SK-N-SH (cell line): Measurements from ENCODE around the gene RABGGTA. TPM values are rescaled to one million over a fixed set of nuclear protein-coding genes. Genes with fewer than 3 reads are reported as not detected.

Source experiments
- CTCF ChIA-PET: fragments of 300-600, 350-600 bp; formaldehyde crosslinking; extraction: SDS; loops from one replicate; lab custom pipeline; 2021; lab: Yijun Ruan, JAX
- POLR2A ChIA-PET: fragments of 350-600 bp; sonication (Branson Sonifier 250); formaldehyde crosslinking; extraction: SDS; loops from one replicate; lab custom pipeline; 2020; ENCODE audit warnings: antibody characterized with exemption, inconsistent platforms; lab: Yijun Ruan, JAX
- DNase-seq: peaks from one replicate; pipeline ENCODE4 v3.0.0; 2012
- H2AFZ ChIP-seq: fragments of 200-600 bp; sonication (generic); 2 replicates; pipeline ENCODE4 v1.8.1; 2016; ENCODE audit warnings: antibody characterized with exemption, mild to moderate bottlenecking, low read depth
- H3F3A ChIP-seq: fragments of 200-600 bp; sonication (generic); replicated peaks from 2 replicates; pipeline ENCODE3; 2016; ENCODE audit warnings: antibody characterized with exemption, mild to moderate bottlenecking; ENCODE audit not compliant: insufficient read depth
- H3K27ac ChIP-seq, 2 experiments: fragments of 200-500 bp in 1 of 2; fragments of 200-600 bp in 1 of 2; sonication (Bioruptor generic) in 1 of 2; sonication (generic), shearing (Covaris generic) in 1 of 2; 2 replicates each; pipeline versions ENCODE4 v1.5.1 to v1.6.1; 2014 to 2016; ENCODE audit warnings: low read depth in 2 of 2, inconsistent platforms in 1 of 2, low read length in 1 of 2, mild to moderate bottlenecking in 1 of 2, mixed read lengths in 1 of 2
- H3K27me3 ChIP-seq: fragments of 200-600 bp; sonication (generic), shearing (Covaris generic); 2 replicates; pipeline ENCODE4 v1.6.1; 2016; ENCODE audit warnings: mixed run types; ENCODE audit not compliant: insufficient read depth
- H3K36me3 ChIP-seq, 2 experiments: fragments of 200-500 bp in 1 of 2; fragments of 200-600 bp in 1 of 2; sonication (Bioruptor generic) in 1 of 2; sonication (generic) in 1 of 2; replicated peaks in 1 of 2; 2 replicates each; pipeline versions ENCODE3 to v1.5.1; 2014 to 2016; ENCODE audit warnings: low read length in 1 of 2, mild to moderate bottlenecking in 1 of 2; ENCODE audit not compliant: insufficient read depth in 2 of 2, control insufficient read depth in 1 of 2
- H3K4me1 ChIP-seq, 2 experiments: fragments of 200-500 bp in 1 of 2; fragments of 200-600 bp in 1 of 2; sonication (Bioruptor generic) in 1 of 2; sonication (generic), shearing (Covaris generic) in 1 of 2; 2 replicates each; pipeline versions ENCODE4 v1.5.1 to v1.6.1; 2014 to 2016; ENCODE audit warnings: low read depth in 1 of 2, low read length in 1 of 2, mixed run types in 1 of 2; ENCODE audit not compliant: insufficient read depth in 2 of 2, control insufficient read depth in 1 of 2
- H3K4me2 ChIP-seq: fragments of 200-600 bp; sonication (generic), shearing (Covaris generic); 2 replicates; pipeline ENCODE4 v1.6.1; 2017; ENCODE audit warnings: mixed run types
- H3K4me3 ChIP-seq, 2 experiments: fragments of 200-500 bp in 1 of 2; fragments of 200-600 bp in 1 of 2; sonication (Bioruptor generic) in 1 of 2; sonication (generic), shearing (Covaris generic) in 1 of 2; 2 replicates each; pipeline versions ENCODE4 v1.5.1 to v1.8.1; 2014 to 2016; ENCODE audit warnings: low read depth in 2 of 2, inconsistent platforms in 1 of 2, low read length in 1 of 2, mild to moderate bottlenecking in 1 of 2, mixed read lengths in 1 of 2, moderate library complexity in 1 of 2
- H3K79me2 ChIP-seq: fragments of 200-600 bp; sonication (generic); 2 replicates; pipeline ENCODE4 v1.8.1; 2017; ENCODE audit warnings: mild to moderate bottlenecking; ENCODE audit not compliant: insufficient read depth
- H3K9ac ChIP-seq: fragments of 200-600 bp; sonication (generic); 2 replicates; pipeline ENCODE4 v1.6.1; 2017; ENCODE audit warnings: mixed run types
- H3K9me2 ChIP-seq: fragments of 200-600 bp; sonication (generic); 2 replicates; pipeline ENCODE4 v1.6.1; 2017; ENCODE audit warnings: mixed run types
- H3K9me3 ChIP-seq: fragments of 200-600 bp; sonication (generic); 2 replicates; pipeline ENCODE4 v1.6.1; 2017; ENCODE audit warnings: mixed run types, mild to moderate bottlenecking, moderate library complexity
- H4K20me1 ChIP-seq: fragments of 200-600 bp; sonication (generic); 2 replicates; pipeline ENCODE4 v1.6.1; 2017; ENCODE audit warnings: mild to moderate bottlenecking, mixed run types; ENCODE audit not compliant: insufficient read depth
- ELF1 ChIP-seq: IDR thresholded peaks from 2 replicates; pipeline ENCODE4 v1.4.0; 2012
- EP300 ChIP-seq, 2 experiments: IDR thresholded peaks; 2 replicates each; pipeline versions ENCODE4 v1.4.0 to v1.6.1; 2012; ENCODE audit warnings: borderline replicate concordance in 1 of 2, low read depth in 1 of 2, low read length in 1 of 2
- FOSL2 ChIP-seq: IDR thresholded peaks from 2 replicates; pipeline ENCODE4 v1.4.0; 2012; ENCODE audit warnings: low read depth, mild to moderate bottlenecking, moderate library complexity, borderline replicate concordance
- FOXJ3 ChIP-seq: sonication (generic); formaldehyde crosslinking; IDR thresholded peaks from 2 replicates; pipeline ENCODE4 v1.5.1; 2020; ENCODE audit warnings: mild to moderate bottlenecking, missing genetic modification reagents
- FOXM1 ChIP-seq: IDR thresholded peaks from 2 replicates; pipeline ENCODE4 v1.4.0; 2012; ENCODE audit warnings: low read depth, mild to moderate bottlenecking
- JUND ChIP-seq: IDR thresholded peaks from 2 replicates; pipeline ENCODE4 v1.4.0; 2012
- MEF2A ChIP-seq: IDR thresholded peaks from 2 replicates; pipeline ENCODE4 v1.4.0; 2012; ENCODE audit warnings: low read depth, borderline replicate concordance
- MXI1 ChIP-seq: IDR thresholded peaks from 2 replicates; pipeline ENCODE4 v1.6.1; 2012; ENCODE audit warnings: mild to moderate bottlenecking, low read depth, low read length, improper control_type of control experiment
- NFIC ChIP-seq: IDR thresholded peaks from 2 replicates; pipeline ENCODE4 v1.4.0; 2012; ENCODE audit warnings: borderline replicate concordance
- RAD21 ChIP-seq: IDR thresholded peaks from 2 replicates; pipeline ENCODE4 v1.6.1; 2012; ENCODE audit warnings: mild to moderate bottlenecking, low read length
- RFX5 ChIP-seq: IDR thresholded peaks from 2 replicates; pipeline ENCODE4 v1.6.1; 2012; ENCODE audit warnings: mild to moderate bottlenecking, improper control_type of control experiment, low read length
- RXRA ChIP-seq: IDR thresholded peaks from 2 replicates; pipeline ENCODE4 v1.4.0; 2012; ENCODE audit warnings: low read depth, mild to moderate bottlenecking, borderline replicate concordance
- SMC3 ChIP-seq: IDR thresholded peaks from 2 replicates; pipeline ENCODE4 v1.6.1; 2012; ENCODE audit warnings: low read depth, low read length, improper control_type of control experiment
- TAF1 ChIP-seq: IDR thresholded peaks from 2 replicates; pipeline ENCODE4 v1.6.1; 2012; ENCODE audit warnings: low read depth, mild to moderate bottlenecking, low read length, moderate library complexity, borderline replicate concordance
- TCF12 ChIP-seq: IDR thresholded peaks from 2 replicates; pipeline ENCODE4 v1.4.0; 2012
- YY1 ChIP-seq: IDR thresholded peaks from 2 replicates; pipeline ENCODE4 v1.4.0; 2012; ENCODE audit warnings: low read depth, mild to moderate bottlenecking
- WGBS: methylation state at CpG from one replicate; pipeline ENCODE4 v1.1.6; 2017; ENCODE audit warnings: low lambda C conversion rate; 5-methylcytosine and 5-hydroxymethylcytosine counted together
- polyA plus RNA-seq, 3 experiments: library from polyadenylated mRNA; depleted of rRNA; stranded (reverse); fragments of >200 nt; gene quantifications; 2 replicates each; pipeline ENCODE4 v1.2.3, GENCODE V29; 2012
- TF ChIP-seq, protein P1 (sequence below): fragments of 200-600 bp; sonication (generic); IDR thresholded peaks from 2 replicates; pipeline ENCODE4 v1.6.1; 2017; ENCODE audit warnings: antibody characterized with exemption, mild to moderate bottlenecking, moderate library complexity
- TF ChIP-seq, protein P2 (sequence below): IDR thresholded peaks from 2 replicates; pipeline ENCODE4 v1.6.1; 2012; ENCODE audit warnings: mild to moderate bottlenecking, low read depth, low read length, moderate library complexity
- TF ChIP-seq, protein P3 (sequence below): IDR thresholded peaks from 2 replicates; pipeline ENCODE4; 2012
- TF ChIP-seq, protein P4 (sequence below): fragments of 150-350 bp; IDR thresholded peaks from 2 replicates; pipeline ENCODE4 v1.6.1; 2017; ENCODE audit warnings: antibody characterized with exemption, low read length, low read depth, borderline replicate concordance

RABGGTA gene
- polyA plus RNA-seq, 1 of the 3 experiments (the other 2 are of a cell fraction) = 59.4 TPM

DNA sequence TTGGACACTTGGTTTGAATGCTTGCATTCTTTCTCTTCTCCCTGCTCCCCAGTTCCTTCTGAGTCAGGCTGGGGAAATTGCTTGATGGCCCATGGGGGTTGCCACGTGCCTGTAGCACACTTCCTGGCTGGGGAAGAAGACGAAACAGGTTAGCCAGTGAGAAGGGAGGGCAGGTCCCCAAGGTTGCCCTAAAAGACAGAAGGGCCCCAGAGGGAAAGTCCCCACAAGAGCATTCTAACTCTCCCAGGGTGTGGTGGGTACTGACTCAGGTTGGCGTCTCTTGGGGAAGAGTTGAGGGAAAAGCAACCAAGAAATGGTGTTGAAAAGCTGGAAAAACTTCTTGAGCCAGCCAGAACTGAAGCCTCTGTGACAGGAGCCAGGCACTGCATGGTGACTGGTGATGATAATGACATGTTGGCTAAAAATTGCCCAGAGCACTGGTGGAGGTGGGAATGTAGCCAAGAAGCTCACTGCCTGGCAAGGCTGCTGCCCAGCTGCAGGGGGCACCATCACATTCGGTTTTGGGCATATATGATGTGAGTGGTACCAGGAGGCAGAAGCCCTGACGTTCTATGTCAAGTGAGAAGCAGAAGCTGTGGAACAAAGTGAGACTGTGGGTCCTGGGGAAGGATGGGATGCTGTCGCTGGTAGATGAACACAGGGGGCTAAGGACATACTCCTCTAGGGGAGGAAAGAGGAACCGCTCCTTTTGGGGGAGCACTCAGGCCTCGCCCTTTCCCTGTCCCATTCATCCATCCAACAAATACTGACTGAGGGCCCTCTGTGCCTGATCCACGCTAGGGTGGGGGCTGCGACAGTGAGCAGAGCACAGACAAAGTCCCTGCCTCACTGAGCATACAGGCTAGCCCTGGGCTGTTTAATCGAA lies 8.1 kb upstream of the RABGGTA start:
- Histone ChIP-seq H3F3A (no peaks in the 10 kb centered on the region), H3K27ac (no peak overlapping the region), H3K9me2 (no peaks in the 10 kb centered on the region), H3K9me3 (no peaks in the 10 kb centered on the region), H4K20me1 (no peaks in the 10 kb centered on the region), H3K4me1 (peaks cover 0 to 10% of the 10 kb centered on the region in 2 experiments; a peak in 1 of 4 replicates), H3K27me3 (no peaks in the 10 kb centered on the region), H3K36me3 (no peaks in the 10 kb centered on the region), H3K9ac (no peak overlapping the region), H3K4me3 (no peak overlapping the region), H2AFZ (no peak overlapping the region), H3K4me2 (no peak overlapping the region), H3K79me2 (no peaks in the 10 kb centered on the region)
- ChIA-PET CTCF (interaction anchor here (0.7 to 8.9 kb wide), 16 partner anchors 9 to 157 kb away, joined by 3 to 87 read pairs (median 5); partner anchors contain the start of genes CIDEB, DHRS1, NOP9 and TINF2), POLR2A (interaction anchor here (0.8 to 1.5 kb wide), 2 partner anchors 8 to 37 kb away, joined by 3 read pairs; partner anchors contain the start of genes RABGGTA and TINF2)
- peak; percentile 67 for DNase-seq
- 59% methylated on average over 11 of the region's 11 CpGs for WGBS
- TF ChIP-seq TAF1 = no peak
- TF ChIP-seq MXI1 = peak; percentile 55; the same call in 1 of the 2 replicates
- no peak for TF ChIP-seq FOXJ3 (CRISPR knock-in tag)
- no peak for TF ChIP-seq RXRA
- TF ChIP-seq MEF2A = no peak
- TF ChIP-seq YY1 = no peak
- TF ChIP-seq RAD21 = peak; percentile 60
- TF ChIP-seq EP300 (IDR thresholded peaks at IDR 0.05; ENCODE audit: borderline replicate concordance in 1 of 2, low read depth in 1 of 2, low read length in 1 of 2) = no peak; a peak in 1 of 4 replicates
- TF ChIP-seq SMC3 = peak; percentile 36; the same call in 1 of the 2 replicates
- TF ChIP-seq, protein P1, sequence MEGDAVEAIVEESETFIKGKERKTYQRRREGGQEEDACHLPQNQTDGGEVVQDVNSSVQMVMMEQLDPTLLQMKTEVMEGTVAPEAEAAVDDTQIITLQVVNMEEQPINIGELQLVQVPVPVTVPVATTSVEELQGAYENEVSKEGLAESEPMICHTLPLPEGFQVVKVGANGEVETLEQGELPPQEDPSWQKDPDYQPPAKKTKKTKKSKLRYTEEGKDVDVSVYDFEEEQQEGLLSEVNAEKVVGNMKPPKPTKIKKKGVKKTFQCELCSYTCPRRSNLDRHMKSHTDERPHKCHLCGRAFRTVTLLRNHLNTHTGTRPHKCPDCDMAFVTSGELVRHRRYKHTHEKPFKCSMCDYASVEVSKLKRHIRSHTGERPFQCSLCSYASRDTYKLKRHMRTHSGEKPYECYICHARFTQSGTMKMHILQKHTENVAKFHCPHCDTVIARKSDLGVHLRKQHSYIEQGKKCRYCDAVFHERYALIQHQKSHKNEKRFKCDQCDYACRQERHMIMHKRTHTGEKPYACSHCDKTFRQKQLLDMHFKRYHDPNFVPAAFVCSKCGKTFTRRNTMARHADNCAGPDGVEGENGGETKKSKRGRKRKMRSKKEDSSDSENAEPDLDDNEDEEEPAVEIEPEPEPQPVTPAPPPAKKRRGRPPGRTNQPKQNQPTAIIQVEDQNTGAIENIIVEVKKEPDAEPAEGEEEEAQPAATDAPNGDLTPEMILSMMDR = peak; percentile 47
- TF ChIP-seq ELF1 = no peak
- peak; percentile 40; the same call in 1 of the 2 replicates for TF ChIP-seq NFIC
- peak; percentile 94 for TF ChIP-seq RFX5

DNA sequence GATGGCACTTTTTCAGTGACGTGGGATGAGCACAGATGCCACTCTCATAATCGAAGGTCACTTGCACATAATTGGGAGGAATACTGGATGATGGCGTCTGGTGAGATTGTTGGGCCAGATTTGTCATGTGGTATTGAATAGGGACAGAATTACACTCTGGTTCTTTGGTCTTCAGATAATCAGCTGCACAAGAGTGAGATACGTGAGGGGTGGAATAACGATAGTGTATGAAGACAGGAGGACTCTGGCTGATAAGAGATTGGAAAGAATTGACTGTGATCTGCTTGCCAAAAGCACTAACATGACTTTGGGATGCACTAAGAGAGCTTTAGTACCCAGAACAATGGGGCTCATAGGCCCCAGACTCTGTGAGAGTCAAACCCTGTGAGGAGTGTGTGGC lies 7.0 kb upstream of the RABGGTA start:
- 89% methylated on average over 5 of the region's 5 CpGs for WGBS
- Histone ChIP-seq H2AFZ (no peak overlapping the region), H3K27me3 (no peaks in the 10 kb centered on the region), H3K27ac (no peak overlapping the region), H3K4me2 (no peak overlapping the region), H3K79me2 (no peaks in the 10 kb centered on the region), H4K20me1 (no peaks in the 10 kb centered on the region), H3K4me1 (peaks cover 0 to 12% of the 10 kb centered on the region in 2 experiments; a peak in 1 of 4 replicates), H3K9me2 (no peaks in the 10 kb centered on the region), H3K9me3 (no peaks in the 10 kb centered on the region), H3K36me3 (no peaks in the 10 kb centered on the region), H3F3A (no peaks in the 10 kb centered on the region), H3K4me3 (no peak overlapping the region), H3K9ac (no peak overlapping the region)
- POLR2A ChIA-PET = interaction anchor here (1.0 kb wide), 1 partner anchor 121 kb away, joined by 3 read pairs; the partner anchor contains the start of gene NYNRIN
- CTCF ChIA-PET = interaction anchor here (1.0 to 8.9 kb wide), 7 partner anchors 10 to 158 kb away, joined by 3 to 87 read pairs (median 5); partner anchors contain the start of genes CIDEB, DHRS1 and NOP9
- no peak for DNase-seq
- TF ChIP-seq YY1 (no peak), FOXM1 (no peak), EP300 (IDR thresholded peaks at IDR 0.05; ENCODE audit: borderline replicate concordance in 1 of 2, low read depth in 1 of 2, low read length in 1 of 2) (no peak), FOSL2 (no peak), JUND (no peak), TCF12 (no peak)
- TF ChIP-seq, protein P2, sequence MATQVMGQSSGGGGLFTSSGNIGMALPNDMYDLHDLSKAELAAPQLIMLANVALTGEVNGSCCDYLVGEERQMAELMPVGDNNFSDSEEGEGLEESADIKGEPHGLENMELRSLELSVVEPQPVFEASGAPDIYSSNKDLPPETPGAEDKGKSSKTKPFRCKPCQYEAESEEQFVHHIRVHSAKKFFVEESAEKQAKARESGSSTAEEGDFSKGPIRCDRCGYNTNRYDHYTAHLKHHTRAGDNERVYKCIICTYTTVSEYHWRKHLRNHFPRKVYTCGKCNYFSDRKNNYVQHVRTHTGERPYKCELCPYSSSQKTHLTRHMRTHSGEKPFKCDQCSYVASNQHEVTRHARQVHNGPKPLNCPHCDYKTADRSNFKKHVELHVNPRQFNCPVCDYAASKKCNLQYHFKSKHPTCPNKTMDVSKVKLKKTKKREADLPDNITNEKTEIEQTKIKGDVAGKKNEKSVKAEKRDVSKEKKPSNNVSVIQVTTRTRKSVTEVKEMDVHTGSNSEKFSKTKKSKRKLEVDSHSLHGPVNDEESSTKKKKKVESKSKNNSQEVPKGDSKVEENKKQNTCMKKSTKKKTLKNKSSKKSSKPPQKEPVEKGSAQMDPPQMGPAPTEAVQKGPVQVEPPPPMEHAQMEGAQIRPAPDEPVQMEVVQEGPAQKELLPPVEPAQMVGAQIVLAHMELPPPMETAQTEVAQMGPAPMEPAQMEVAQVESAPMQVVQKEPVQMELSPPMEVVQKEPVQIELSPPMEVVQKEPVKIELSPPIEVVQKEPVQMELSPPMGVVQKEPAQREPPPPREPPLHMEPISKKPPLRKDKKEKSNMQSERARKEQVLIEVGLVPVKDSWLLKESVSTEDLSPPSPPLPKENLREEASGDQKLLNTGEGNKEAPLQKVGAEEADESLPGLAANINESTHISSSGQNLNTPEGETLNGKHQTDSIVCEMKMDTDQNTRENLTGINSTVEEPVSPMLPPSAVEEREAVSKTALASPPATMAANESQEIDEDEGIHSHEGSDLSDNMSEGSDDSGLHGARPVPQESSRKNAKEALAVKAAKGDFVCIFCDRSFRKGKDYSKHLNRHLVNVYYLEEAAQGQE = no peak
- TF ChIP-seq, protein P3, sequence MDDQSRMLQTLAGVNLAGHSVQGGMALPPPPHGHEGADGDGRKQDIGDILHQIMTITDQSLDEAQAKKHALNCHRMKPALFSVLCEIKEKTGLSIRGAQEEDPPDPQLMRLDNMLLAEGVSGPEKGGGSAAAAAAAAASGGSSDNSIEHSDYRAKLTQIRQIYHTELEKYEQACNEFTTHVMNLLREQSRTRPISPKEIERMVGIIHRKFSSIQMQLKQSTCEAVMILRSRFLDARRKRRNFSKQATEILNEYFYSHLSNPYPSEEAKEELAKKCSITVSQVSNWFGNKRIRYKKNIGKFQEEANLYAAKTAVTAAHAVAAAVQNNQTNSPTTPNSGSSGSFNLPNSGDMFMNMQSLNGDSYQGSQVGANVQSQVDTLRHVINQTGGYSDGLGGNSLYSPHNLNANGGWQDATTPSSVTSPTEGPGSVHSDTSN = no peak
- TF ChIP-seq, protein P4, sequence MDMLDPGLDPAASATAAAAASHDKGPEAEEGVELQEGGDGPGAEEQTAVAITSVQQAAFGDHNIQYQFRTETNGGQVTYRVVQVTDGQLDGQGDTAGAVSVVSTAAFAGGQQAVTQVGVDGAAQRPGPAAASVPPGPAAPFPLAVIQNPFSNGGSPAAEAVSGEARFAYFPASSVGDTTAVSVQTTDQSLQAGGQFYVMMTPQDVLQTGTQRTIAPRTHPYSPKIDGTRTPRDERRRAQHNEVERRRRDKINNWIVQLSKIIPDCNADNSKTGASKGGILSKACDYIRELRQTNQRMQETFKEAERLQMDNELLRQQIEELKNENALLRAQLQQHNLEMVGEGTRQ = no peak
